HG03039 (cell line): ENCODE measurements around the gene FUT4.
"Not testable (repeated sequence)": the region's sequence is repeated elsewhere in the genome, so short reads cannot be mapped to it uniquely, and the experiment has no call there.

Experiments
- ATAC-seq: cut with Tn5 transposase; IDR thresholded peaks from one replicate; pipeline ENCODE4 v1.9.1; 2021; ENCODE audit warnings: mild to moderate bottlenecking, moderate library complexity; ENCODE audit not compliant: unreplicated experiment

Gene FUT4, protein sequence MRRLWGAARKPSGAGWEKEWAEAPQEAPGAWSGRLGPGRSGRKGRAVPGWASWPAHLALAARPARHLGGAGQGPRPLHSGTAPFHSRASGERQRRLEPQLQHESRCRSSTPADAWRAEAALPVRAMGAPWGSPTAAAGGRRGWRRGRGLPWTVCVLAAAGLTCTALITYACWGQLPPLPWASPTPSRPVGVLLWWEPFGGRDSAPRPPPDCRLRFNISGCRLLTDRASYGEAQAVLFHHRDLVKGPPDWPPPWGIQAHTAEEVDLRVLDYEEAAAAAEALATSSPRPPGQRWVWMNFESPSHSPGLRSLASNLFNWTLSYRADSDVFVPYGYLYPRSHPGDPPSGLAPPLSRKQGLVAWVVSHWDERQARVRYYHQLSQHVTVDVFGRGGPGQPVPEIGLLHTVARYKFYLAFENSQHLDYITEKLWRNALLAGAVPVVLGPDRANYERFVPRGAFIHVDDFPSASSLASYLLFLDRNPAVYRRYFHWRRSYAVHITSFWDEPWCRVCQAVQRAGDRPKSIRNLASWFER

DNA sequence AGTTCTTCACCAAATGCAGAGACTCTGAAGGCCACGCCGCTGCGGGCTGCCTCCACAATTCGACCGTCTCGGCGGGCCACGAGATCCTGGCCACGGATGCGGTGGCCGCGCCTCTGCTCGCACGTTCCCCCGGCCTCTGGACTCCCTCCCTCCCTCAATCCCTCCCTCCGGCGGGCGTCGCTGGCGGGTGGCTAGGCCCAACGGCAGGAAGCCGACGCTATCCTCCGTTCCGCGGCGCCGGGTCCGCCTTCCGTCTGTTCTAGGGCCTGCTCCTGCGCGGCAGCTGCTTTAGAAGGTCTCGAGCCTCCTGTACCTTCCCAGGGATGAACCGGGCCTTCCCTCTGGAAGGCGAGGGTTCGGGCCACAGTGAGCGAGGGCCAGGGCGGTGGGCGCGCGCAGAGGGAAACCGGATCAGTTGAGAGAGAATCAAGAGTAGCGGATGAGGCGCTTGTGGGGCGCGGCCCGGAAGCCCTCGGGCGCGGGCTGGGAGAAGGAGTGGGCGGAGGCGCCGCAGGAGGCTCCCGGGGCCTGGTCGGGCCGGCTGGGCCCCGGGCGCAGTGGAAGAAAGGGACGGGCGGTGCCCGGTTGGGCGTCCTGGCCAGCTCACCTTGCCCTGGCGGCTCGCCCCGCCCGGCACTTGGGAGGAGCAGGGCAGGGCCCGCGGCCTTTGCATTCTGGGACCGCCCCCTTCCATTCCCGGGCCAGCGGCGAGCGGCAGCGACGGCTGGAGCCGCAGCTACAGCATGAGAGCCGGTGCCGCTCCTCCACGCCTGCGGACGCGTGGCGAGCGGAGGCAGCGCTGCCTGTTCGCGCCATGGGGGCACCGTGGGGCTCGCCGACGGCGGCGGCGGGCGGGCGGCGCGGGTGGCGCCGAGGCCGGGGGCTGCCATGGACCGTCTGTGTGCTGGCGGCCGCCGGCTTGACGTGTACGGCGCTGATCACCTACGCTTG lies at the start of gene FUT4:
Gene FUT4 (plus strand): TSS at position 227 of the 951 bp plus-strand sequence. CDS start 213 bp downstream, at position 440.
- peak; percentile 81 for ATAC-seq

DNA sequence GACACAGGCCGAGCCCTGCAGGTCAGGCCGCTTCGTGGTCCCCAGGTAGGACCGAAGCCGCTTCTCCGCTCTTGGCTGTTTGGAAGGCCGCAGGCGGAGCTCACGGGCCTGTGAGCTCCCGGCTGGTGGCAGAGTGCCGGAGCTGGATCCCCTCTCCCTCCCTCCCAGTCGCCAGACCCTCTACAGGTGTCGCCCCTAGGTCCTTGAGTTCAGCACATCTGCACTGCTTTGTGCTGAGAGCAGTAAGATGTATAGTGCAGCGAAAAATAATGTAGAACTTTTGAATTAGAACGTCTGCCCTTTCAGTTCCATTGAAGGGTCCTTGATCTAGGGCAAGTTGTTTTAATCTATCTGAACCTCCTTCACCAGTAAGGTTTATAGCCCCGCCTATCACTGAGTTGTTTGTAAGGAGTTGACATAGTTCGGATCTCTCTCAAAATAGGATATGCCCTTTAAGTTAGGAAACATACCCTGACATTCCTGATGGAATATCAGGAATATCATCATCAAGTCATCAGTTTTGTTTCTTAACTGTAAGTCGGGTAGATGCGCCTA lies 49.5 kb upstream of the FUT4 start:
- peak; percentile 51 for ATAC-seq

DNA sequence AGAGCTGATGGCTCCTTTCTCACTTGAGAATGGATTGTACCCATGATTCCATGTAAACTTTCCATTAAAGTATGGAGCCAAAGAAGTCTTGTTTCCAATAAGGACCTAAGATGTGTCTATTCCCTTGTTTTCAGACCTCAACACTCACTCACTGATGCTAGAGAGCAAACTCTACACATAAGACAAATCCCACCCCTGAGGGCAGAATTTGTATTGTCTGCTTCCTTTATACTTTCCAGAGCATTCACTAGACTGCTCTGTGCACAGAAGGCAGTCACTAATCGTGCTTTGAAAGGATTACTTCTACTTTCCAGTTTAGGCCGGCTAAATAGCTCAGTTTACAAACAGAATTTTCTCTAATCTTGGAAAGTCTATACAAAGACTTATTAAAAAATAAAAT lies 43.5 kb upstream of the FUT4 start:
- ATAC-seq, result no peak

DNA sequence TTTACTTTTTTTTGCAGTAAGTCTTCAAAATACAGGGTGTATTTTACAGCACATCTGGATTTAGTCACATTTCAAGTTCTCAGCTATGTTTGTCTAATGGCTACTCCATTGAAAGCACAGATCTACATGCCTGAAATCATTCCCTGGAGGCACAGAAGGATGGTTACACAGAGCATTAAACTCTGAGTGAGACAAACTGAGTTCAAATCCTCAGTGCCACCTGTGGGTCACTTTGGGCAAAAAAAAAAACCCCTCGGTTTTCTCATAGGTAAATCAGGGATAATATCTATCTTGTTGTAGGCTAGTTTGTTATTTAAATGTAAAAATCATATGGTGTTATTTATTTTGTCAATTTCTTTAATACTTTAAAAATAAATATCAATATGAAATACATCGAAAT lies 42.2 kb upstream of the FUT4 start:
- ATAC-seq, result no peak

DNA sequence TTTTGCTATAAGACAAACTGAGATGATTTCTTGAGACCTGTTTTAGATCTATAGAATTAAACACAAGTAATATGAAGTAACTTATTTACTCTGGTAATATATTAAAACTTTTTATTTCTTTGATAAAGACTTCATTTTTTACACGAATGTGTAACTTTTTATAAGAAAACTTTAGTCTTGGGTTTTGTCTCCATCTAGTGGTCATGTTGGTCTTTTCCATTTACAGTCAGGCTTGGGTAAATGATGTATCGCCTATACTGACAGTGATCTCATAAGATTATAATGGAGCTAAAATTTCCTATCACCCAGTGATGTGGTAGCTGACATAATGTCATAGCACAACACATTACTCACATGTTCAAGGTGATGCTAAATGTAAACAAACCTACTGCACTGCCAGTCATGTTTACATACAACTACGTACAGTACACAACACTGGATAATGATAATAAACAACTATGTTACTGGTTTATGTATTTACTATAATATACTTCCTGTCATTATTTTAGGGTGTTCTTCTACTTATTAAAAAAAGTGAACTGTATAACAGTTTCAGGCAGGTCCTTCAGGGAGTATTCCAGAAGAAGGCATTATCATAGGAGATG lies 38.9 kb upstream of the FUT4 start:
- no peak for ATAC-seq

DNA sequence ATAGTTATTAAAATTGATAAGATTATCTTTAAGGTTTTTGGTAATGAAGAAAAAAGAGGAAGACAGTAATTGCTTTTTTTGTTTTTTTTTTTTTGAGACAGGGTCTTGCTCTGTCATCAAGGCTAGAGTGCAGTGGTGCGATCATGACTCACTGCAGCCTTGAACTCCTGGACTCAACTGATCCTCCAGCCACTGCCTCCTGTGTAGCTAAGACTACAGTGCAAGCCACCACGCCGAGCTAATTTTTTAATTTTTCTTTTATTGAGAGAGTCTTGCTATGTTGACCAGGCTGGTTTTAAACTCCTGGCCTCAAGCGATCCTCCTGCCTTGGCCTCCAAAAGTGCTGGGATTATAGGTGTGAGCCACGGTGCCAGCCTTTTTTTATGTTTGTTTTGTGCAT lies 37.2 kb upstream of the FUT4 start:
- not testable (repeated sequence) for ATAC-seq

DNA sequence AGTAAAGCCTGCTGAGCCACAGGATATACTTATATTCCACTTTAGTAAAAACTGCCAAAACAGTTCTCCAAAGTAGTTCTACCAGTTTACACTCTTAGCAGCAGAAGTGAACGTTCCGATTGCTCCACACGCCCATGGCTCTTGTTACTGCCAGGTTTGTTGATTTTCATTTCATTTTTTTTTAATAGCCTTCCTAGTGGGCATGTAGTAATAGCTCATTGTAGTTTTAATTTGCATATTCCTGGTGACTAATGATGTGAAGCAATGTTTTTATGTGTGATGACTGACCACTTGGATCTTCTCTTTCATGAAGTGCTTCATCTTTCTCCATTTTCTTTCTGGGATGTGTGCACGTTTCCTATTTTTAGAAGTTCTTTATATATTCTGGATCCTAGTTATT lies 36.2 kb upstream of the FUT4 start:
- ATAC-seq, result no peak

DNA sequence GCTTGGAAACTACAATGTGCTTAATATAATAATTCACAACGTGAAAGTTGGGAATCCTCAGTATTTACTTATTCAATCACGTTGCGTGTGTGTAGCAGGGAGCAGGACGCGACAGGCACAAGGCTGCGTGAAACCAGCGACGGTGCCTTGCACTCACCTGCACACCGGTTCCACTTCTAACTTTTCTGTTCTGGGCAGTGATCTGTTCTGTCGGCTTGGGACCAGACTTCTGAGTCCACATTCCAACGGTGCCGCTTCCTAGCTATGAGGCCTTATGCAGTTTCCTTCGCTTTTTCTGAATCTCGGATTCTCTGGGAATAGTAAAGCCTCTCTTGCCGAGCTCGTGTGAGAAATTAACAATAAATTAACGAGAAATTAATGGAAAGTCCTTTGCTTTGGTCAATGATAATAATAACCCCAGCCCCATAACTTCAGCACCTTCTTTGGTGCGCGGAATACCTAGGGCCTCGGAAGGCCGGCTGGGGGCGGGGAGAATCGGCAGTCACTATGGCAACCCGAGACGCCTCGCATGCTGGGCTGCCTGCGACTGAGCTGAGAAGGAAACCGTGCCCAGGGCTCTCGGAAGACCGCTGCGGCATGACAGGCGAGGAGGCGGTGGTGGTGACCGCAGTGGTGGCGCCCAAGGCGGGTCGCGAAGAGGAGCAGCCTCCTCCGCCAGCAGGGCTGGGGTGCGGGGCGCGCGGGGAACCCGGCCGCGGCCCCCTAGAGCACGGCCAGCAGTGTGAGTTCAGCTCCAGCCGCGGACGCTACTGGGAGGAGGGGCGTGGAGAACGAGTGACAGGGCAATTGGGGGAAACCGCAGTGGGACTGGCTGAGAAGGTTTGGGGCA lies 31.6 kb upstream of the FUT4 start, which contains the start of gene C11orf97:
Gene C11orf97 (plus strand): TSS at position 530 of the 850 bp plus-strand sequence. CDS start 68 bp downstream, at position 598.
- ATAC-seq, result peak; percentile 68

DNA sequence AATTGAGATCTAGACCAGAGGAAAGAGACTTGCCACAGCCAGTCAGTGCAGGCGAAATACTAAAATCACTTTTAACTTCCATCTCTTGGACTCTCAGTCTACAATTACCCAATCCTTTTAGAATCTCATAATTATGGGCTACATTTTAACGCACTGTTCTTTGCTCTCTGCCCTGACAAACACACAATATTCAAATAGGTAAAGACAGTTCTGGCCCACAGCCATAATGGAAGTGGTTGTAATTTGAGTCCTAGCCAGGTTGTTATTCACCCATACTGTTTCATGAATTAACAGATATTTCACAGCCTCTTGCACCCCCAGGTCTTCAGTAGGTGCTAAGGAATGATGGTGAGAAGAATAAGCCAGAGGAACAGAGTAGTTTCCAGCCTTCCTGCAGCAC lies 30.6 kb upstream of the FUT4 start:
- ATAC-seq, result no peak

DNA sequence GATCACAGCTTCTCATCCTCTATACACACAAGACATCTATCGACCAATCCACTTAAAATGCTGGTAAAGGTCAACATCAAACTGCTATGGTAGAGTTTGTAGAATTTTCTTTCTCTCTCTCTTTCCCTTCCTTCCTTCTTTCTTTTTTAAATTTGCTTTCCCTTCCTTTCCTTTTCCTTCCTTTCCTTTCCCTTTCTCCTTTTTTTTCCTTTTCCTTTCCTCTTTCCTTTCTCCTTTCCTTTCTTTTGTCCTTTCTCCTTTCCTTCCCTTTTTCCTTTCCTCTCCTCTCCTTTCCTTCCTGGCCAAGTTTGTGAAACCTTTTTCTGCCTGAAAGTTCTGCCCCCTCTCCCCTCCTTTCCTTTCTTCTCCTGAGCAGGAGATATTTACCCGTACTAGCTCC lies 28.3 kb upstream of the FUT4 start:
- no peak for ATAC-seq

DNA sequence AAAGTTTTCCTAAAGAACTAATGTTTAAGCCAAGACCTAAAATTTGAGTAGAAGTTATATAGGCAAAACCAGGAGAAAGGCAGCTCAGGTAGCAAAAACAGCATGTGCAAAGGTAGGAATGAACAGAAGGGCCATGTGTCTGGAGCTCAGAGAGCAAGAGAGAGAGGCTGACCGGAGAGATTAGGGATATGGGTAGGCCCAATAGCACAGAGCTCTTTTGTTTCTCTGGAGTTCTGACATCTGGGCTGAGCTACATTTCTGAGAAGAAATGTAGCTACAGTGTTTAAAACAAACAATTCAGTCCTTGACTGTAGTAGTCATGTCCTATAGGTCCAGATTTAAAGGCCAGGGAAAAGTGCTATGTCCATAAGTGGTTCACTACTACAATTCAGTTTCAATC lies 27.0 kb upstream of the FUT4 start:
- ATAC-seq, result no peak

DNA sequence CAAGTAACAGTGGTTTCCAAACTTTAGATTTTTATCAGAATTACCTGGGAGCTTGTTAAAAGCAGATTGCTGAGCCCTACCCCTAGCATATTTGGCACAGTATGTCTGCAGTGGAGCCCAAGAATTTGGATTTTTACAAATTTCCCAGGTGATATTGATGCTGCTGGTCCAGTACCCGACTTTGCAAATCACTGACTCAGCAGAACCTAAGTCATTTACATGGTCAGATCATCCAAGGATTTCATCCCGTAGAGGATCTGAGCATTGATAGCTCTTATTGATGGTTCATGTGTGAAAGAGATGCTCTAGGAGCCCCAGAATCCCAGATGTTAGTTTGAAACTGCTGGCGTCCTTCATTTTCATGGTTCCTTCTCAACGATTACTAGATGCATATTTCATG lies 25.4 kb upstream of the FUT4 start:
- ATAC-seq, result no peak

DNA sequence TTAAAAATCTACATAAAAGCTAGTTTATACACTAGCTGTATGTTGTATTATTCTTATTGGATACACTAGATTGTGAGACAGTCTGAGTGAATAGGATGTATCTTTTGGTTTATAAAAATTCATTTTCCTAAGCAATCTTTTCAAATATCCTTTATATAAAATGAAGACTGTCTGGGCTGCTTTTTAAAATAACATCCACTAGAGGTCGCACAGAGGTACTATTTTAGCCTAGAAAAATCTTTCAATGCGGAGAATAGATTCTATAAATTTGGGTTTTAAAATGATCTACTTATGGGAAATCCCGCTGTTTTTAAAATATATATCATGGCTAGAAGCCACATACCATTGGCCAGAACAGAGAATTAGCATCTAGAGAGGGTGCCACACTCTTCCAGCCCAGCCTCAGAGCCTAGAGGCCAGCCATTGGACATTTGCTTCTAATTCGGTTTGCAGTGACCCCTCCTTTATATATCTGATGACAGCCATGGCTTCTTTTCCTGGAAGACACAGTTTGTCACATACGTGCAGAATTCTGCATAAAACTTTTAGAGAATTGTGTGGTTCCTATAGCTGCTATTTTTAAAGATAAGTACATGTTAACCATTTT lies 24.1 kb upstream of the FUT4 start:
- no peak for ATAC-seq

DNA sequence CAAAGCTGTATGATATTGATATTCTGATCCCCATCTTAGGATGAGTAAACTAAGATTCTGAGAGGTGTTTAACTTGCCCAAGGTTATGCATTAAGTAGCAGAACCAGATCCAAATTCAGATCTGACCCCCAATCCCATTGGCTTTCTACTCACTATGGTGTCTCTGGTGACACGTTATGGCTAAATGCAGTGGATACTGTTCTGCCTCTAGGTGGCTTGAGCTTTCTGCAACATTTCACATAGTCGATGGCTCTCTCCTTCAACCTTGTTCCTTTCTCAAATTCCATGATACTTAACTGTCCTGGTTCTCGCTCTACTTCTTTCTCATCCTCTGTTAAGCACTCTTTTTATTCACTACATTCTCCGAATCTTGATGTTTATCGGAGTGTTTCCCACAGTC lies 22.0 kb upstream of the FUT4 start:
- no peak for ATAC-seq

DNA sequence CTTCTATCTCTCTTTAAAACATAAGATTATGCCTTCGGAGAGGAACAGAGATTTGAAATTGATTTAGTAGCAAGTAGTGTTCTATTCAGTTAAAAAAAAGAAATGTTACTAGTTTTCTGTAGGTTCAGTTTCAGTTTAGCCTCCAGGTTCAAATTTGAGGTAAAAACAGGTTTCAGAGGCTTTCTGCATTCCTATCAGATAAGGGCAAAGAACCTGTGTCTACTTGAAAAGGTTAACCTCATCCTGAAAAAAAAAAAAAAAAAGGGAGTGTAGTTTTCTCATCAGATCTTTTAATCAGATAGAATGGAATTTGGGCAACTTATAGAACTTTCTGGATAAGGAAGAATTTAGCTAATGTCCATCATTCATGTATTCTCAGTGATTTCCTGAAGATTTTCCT lies 19.4 kb upstream of the FUT4 start:
- ATAC-seq, result no peak

DNA sequence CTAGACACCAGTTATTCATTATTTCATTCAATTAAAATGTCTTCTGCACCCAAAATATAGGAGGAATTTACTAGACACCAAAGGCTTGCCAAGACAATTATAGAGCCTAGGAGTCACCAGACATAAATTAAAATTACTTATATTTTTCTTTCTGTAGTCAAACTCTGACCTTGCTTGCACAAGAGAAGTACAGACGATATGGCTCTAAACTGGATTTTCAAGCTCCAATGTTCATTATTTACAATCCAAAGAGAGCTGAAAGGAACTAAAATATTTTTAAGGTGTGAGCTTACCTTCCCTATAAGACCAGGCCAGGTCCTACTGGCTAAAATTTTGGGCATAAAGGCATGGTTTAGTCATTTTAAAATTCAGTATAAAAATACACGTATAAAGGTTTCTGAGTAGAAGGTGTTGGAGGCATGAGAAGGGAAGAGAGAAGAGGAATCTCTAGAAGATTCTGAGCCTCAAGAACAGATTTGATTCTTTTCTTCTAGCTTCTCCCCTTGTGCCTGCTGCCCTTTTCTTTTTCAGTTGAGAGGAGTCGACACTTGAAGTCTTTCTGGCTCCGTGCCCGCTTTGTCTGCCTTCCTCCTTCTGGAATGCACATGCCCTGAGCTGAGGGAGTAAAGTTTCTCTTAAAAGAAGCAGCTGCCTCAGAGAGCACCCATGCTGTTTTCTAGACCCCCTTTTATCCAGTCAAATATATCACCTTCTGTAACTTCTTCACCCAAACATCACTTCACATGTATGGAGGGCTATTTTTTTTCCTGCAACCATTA lies 18.0 kb upstream of the FUT4 start:
- ATAC-seq, result no peak

DNA sequence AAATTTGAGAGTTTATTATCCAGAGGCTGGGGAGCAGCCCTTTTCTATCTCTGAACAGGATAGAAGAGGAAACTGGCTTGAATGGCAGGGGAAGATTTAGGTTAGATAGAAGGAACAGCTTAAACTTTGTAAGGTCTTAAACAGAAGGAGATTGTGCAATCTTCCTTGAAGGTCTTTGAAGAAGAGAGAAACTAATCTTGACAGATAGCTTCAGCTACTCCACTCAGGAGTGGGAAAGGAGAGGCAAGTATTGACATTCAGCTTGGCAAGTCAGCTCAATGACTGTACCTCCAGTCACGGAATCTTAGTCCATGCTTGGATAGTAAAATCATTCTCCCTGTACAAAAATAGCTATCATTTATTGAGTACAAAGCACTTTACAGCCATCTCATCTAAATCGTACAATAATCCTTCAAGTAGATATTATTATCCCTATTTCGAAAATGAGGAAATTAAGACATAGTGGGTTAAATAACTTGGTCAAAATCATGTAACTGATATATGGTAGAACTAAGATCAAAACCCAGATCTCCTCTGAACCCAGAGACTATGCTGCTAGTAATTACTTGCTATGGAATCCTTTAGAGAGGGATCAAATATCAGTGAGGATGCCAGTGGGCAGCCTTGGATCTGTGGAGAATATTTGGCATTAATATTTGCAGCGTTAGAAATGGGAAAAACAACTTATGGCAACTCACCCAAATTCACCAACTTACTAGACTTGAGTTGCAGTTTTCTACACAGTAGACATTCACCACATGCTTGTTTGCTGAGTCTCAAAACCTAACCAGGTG lies 16.9 kb upstream of the FUT4 start:
- ATAC-seq, result no peak

DNA sequence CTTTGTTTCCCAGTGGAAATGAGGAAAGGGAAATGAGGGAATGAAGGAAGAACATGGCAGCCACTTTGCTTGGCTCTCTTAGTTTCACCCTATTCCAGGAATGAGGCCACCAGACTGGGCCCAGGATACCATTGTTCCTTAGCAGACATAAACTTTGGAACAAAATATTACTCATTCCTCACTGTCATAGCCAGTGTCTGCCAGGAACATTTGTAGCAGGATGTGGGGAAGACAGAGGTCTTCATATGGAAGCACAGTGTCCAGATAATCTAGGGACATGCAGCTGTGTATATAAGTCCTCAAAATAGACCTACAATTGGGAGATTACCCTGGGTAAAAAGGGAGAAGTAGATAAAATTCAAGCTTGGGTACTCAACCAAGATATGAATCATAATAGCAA lies 15.2 kb upstream of the FUT4 start:
- ATAC-seq, result no peak
